Neural progenitor cell (in vitro differentiated cells): ENCODE results near the gene JAK2. TPM values are rescaled to one million over a fixed set of nuclear protein-coding genes. Genes with fewer than 3 reads are reported as not detected.

Experiments
- DNase-seq: peaks from one replicate; pipeline ENCODE4 v3.0.0-alpha.2; 2016; ENCODE audit warnings: low spot score
- H2AFZ ChIP-seq: fragments of 200-600 bp; sonication (generic); replicated peaks from 2 replicates; pipeline ENCODE4 v1.6.1; 2016; ENCODE audit warnings: antibody characterized with exemption
- H3F3A ChIP-seq: fragments of 200-600 bp; sonication (generic); 2 replicates; pipeline ENCODE4 v1.6.1; 2016; ENCODE audit warnings: antibody characterized with exemption, low read depth
- H3K27ac ChIP-seq: fragments of 200-600 bp; sonication (generic); 2 replicates; pipeline ENCODE4 v1.5.1; 2016; ENCODE audit warnings: mild to moderate bottlenecking
- H3K27me3 ChIP-seq: fragments of 200-600 bp; sonication (generic); 2 replicates; pipeline ENCODE4 v1.6.1; 2016; ENCODE audit warnings: mild to moderate bottlenecking, moderate library complexity
- H3K36me3 ChIP-seq: fragments of 200-600 bp; sonication (generic); 2 replicates; pipeline ENCODE4 v1.5.1; 2016
- H3K4me1 ChIP-seq: fragments of 200-600 bp; sonication (generic); 2 replicates; pipeline ENCODE4 v1.6.1; 2016; ENCODE audit warnings: mixed run types
- H3K4me2 ChIP-seq: fragments of 200-600 bp; sonication (generic); 2 replicates; pipeline ENCODE4 v1.6.1; 2016
- H3K4me3 ChIP-seq: fragments of 200-600 bp; sonication (generic); 2 replicates; pipeline ENCODE4 v1.5.1; 2016
- H3K79me2 ChIP-seq: fragments of 200-600 bp; sonication (generic); 2 replicates; pipeline ENCODE4 v1.6.1; 2016; ENCODE audit warnings: low read depth
- H3K9ac ChIP-seq: fragments of 200-600 bp; sonication (generic); 2 replicates; pipeline ENCODE4 v1.6.1; 2016
- H3K9me3 ChIP-seq: fragments of 200-600 bp; sonication (generic); 2 replicates; pipeline ENCODE4 v1.5.1; 2016; ENCODE audit warnings: low read depth
- H4K20me1 ChIP-seq: fragments of 200-600 bp; sonication (generic); 2 replicates; pipeline ENCODE4 v1.6.1; 2016; ENCODE audit warnings: low read depth
- H3K27ac Mint-ChIP-seq: 3 replicates; pipeline ENCODE4 v1.8.0; 2021; ENCODE audit warnings: mixed read lengths
- H3K27me3 Mint-ChIP-seq: 2 replicates; pipeline ENCODE4 v1.8.0; 2022; ENCODE audit warnings: low read depth, mild to moderate bottlenecking, inconsistent platforms, moderate library complexity, mixed read lengths; ENCODE audit not compliant: insufficient read depth
- H3K36me3 Mint-ChIP-seq: 3 replicates; pipeline ENCODE4 v1.8.0; 2021; ENCODE audit warnings: mixed read lengths
- H3K4me1 Mint-ChIP-seq: 3 replicates; pipeline ENCODE4 v1.8.0; 2021; ENCODE audit warnings: mixed read lengths
- H3K4me3 Mint-ChIP-seq: 3 replicates; pipeline ENCODE4 v1.8.0; 2021; ENCODE audit warnings: mild to moderate bottlenecking, moderate library complexity, mixed read lengths
- H3K9me3 Mint-ChIP-seq: 3 replicates; pipeline ENCODE4 v1.8.0; 2020; ENCODE audit warnings: mixed read lengths
- EZH2 ChIP-seq: fragments of 200-600 bp; sonication (generic); IDR thresholded peaks from 2 replicates; pipeline ENCODE4 v1.6.1; 2017; ENCODE audit warnings: antibody characterized with exemption, mild to moderate bottlenecking, moderate library complexity
- EZH2phosphoT487 ChIP-seq: fragments of 200-600 bp; sonication (generic); IDR thresholded peaks from 2 replicates; pipeline ENCODE4 v1.6.1; 2017; ENCODE audit warnings: antibody characterized with exemption
- total RNA-seq: library from RNA; depleted of rRNA; stranded (reverse); fragments of >200 nt; gene quantifications from 2 replicates; pipeline ENCODE4 v1.2.3, GENCODE V29; 2015; ENCODE audit warnings: low replicate concordance
- TF ChIP-seq, protein P1 (sequence below): fragments of 200-600 bp; sonication (generic); IDR thresholded peaks from 2 replicates; pipeline ENCODE4 v1.5.1; 2017; ENCODE audit warnings: antibody characterized with exemption, mild to moderate bottlenecking

JAK2 gene
- total RNA-seq, 1 donor from 2014 or later: 3.9 TPM

DNA sequence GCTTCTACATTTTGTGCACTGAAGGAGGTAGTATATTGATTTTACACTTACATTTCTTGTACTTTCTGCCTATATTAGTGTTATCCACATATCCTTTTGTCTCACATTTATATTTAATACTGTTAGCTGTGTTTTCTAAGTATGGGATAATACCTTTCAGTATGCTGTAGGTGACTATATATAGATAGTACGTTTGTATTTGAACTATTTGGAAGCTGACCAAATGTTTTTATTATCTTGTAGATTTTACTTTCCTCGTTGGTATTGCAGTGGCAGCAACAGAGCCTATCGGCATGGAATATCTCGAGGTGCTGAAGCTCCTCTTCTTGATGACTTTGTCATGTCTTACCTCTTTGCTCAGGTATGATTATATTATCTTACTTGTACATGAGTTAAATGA, 59.1 kb downstream of the JAK2 start:
- Histone ChIP-seq H3K4me2 (no peak overlapping the region), H3K79me2 (no peaks in the 10 kb centered on the region), H3F3A (no peaks in the 10 kb centered on the region), H3K9me3 (no peaks in the 10 kb centered on the region), H4K20me1 (no peaks in the 10 kb centered on the region), H3K4me1 (no peaks in the 10 kb centered on the region), H2AFZ (no peak overlapping the region), H3K27ac (no peak overlapping the region), H3K36me3 (no peaks in the 10 kb centered on the region), H3K4me3 (no peak overlapping the region), H3K27me3 (no peaks in the 10 kb centered on the region), H3K9ac (no peak overlapping the region)
- Mint-ChIP-seq H3K27me3 (no peaks in the 10 kb centered on the region), H3K4me3 (no peak overlapping the region), H3K9me3 (peaks cover 3% of the 10 kb centered on the region), H3K27ac (no peak overlapping the region), H3K36me3 (peaks cover 8% of the 10 kb centered on the region), H3K4me1 (no peaks in the 10 kb centered on the region)
- DNase-seq: no peak
- TF ChIP-seq, protein P1, sequence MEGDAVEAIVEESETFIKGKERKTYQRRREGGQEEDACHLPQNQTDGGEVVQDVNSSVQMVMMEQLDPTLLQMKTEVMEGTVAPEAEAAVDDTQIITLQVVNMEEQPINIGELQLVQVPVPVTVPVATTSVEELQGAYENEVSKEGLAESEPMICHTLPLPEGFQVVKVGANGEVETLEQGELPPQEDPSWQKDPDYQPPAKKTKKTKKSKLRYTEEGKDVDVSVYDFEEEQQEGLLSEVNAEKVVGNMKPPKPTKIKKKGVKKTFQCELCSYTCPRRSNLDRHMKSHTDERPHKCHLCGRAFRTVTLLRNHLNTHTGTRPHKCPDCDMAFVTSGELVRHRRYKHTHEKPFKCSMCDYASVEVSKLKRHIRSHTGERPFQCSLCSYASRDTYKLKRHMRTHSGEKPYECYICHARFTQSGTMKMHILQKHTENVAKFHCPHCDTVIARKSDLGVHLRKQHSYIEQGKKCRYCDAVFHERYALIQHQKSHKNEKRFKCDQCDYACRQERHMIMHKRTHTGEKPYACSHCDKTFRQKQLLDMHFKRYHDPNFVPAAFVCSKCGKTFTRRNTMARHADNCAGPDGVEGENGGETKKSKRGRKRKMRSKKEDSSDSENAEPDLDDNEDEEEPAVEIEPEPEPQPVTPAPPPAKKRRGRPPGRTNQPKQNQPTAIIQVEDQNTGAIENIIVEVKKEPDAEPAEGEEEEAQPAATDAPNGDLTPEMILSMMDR: no peak
- no peak for TF ChIP-seq EZH2phosphoT487
- no peak for TF ChIP-seq EZH2

DNA sequence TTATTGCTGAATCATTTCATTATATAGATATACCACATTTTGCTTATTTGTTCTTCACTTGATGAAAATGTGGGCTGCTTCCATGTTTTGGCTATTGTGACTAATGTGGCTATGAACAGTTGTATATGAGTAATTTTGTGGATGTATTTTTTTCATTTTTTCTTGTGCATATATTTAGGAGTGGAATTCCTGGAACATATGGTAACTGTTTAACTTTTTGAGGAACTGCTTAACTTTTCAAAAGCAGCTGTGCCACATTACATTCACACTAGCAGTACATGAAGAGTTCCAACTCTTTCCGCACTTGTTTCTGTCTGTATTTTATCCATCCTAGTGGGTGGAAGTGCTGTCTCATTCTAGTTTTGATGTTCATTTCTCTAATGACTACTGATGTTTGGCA, 67.8 kb downstream of the JAK2 start:
- no peaks in the 10 kb centered on the region for H3K36me3 Mint-ChIP-seq
- TF ChIP-seq EZH2phosphoT487 (no peak), EZH2 (no peak)
- TF ChIP-seq, protein P1: no peak
- H3K36me3 ChIP-seq: no peaks in the 10 kb centered on the region

DNA sequence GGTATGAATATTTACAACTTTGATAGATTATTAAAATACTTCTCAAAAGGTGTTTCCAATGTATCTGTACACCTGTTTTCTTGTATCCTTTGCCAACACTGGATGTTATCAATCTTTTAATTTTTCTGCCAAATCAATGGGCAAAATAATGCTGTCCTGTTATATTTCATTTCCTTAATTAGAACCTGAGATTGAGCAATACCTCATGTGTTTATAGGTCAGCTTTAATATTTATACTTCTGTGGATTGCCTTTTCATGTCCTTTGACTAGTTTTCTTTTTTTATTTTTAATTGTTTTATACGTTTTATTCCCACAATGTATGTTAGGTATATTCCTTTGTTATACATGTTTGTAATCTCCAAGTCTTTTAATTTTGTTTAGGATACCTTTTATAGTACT, 77.6 kb downstream of the JAK2 start:
- Histone ChIP-seq H3K27ac (no peak overlapping the region), H3K4me1 (no peaks in the 10 kb centered on the region), H3K27me3 (no peaks in the 10 kb centered on the region), H3K9ac (no peak overlapping the region), H3F3A (no peaks in the 10 kb centered on the region), H3K4me3 (no peak overlapping the region), H3K4me2 (no peak overlapping the region), H3K36me3 (no peaks in the 10 kb centered on the region), H3K79me2 (no peaks in the 10 kb centered on the region), H2AFZ (no peak overlapping the region), H3K9me3 (no peaks in the 10 kb centered on the region), H4K20me1 (no peaks in the 10 kb centered on the region)
- no peak for DNase-seq
- no peak overlapping the region for H3K4me3 Mint-ChIP-seq
- no peaks in the 10 kb centered on the region for H3K27me3 Mint-ChIP-seq
- no peak for TF ChIP-seq EZH2phosphoT487
- TF ChIP-seq EZH2: no peak
- TF ChIP-seq, protein P1: no peak
- H3K27ac Mint-ChIP-seq: no peak overlapping the region
- no peaks in the 10 kb centered on the region for H3K9me3 Mint-ChIP-seq
- no peaks in the 10 kb centered on the region for H3K36me3 Mint-ChIP-seq
- H3K4me1 Mint-ChIP-seq: no peaks in the 10 kb centered on the region

More for the DNA sequence above, 67.8 kb downstream of the JAK2 start:
- H3K9me3 ChIP-seq: no peaks in the 10 kb centered on the region
- no peaks in the 10 kb centered on the region for H3K4me1 ChIP-seq
- Mint-ChIP-seq H3K4me3 (no peak overlapping the region), H3K9me3 (no peaks in the 10 kb centered on the region), H3K27me3 (no peaks in the 10 kb centered on the region), H3K27ac (no peak overlapping the region), H3K4me1 (no peaks in the 10 kb centered on the region)
- H3K27ac ChIP-seq: no peak overlapping the region
- no peaks in the 10 kb centered on the region for H3K27me3 ChIP-seq
- no peaks in the 10 kb centered on the region for H4K20me1 ChIP-seq
- no peak overlapping the region for H2AFZ ChIP-seq
- no peaks in the 10 kb centered on the region for H3F3A ChIP-seq
- no peak overlapping the region for H3K4me3 ChIP-seq
- H3K9ac ChIP-seq: no peak overlapping the region
- H3K79me2 ChIP-seq: no peaks in the 10 kb centered on the region
- no peak overlapping the region for H3K4me2 ChIP-seq
- DNase-seq: no peak
